KMS-11 (cell line): ENCODE data around the gene COG4.

ENCODE experiments used
- H2AFZ ChIP-seq: fragments of 200-600 bp; sonication (generic); 2 replicates; pipeline ENCODE4 v1.6.1; 2016; ENCODE audit warnings: antibody characterized with exemption, mixed run types, low read depth
- H3K27ac ChIP-seq: fragments of 200-600 bp; sonication (generic); 2 replicates; pipeline ENCODE4 v1.6.1; 2016; ENCODE audit warnings: mild to moderate bottlenecking, mixed run types
- H3K27me3 ChIP-seq: fragments of 200-600 bp; sonication (generic); 2 replicates; pipeline ENCODE4 v1.6.1; 2017; ENCODE audit warnings: mild to moderate bottlenecking, low read depth, mixed run types, moderate library complexity; ENCODE audit not compliant: insufficient read depth
- H3K36me3 ChIP-seq: fragments of 200-600 bp; sonication (generic); 2 replicates; pipeline ENCODE4 v1.6.1; 2017; ENCODE audit warnings: mild to moderate bottlenecking, mixed run types; ENCODE audit not compliant: insufficient read depth
- H3K4me1 ChIP-seq: fragments of 200-600 bp; sonication (generic); 2 replicates; pipeline ENCODE4 v1.6.1; 2016; ENCODE audit warnings: mild to moderate bottlenecking, low read depth, mixed run types; ENCODE audit not compliant: poor library complexity, severe bottlenecking
- H3K4me2 ChIP-seq: fragments of 200-600 bp; sonication (generic); 2 replicates; pipeline ENCODE4 v1.7.0; 2016; ENCODE audit warnings: mild to moderate bottlenecking, mixed run types
- H3K4me3 ChIP-seq: fragments of 200-600 bp; sonication (generic); IDR thresholded peaks from 2 replicates; pipeline ENCODE4 v1.6.1; 2017; ENCODE audit warnings: low read depth, low read length, mixed read lengths; ENCODE audit not compliant: insufficient read depth
- H3K79me2 ChIP-seq: fragments of 200-600 bp; sonication (generic); 2 replicates; pipeline ENCODE4 v1.6.1; 2016; ENCODE audit warnings: low read depth, mixed run types; ENCODE audit not compliant: insufficient read depth
- H3K9ac ChIP-seq: fragments of 200-600 bp; sonication (generic); 2 replicates; pipeline ENCODE4 v1.6.1; 2016; ENCODE audit warnings: mild to moderate bottlenecking, mixed run types
- H4K20me1 ChIP-seq: fragments of 200-600 bp; sonication (generic); 2 replicates; pipeline ENCODE4 v1.6.1; 2016; ENCODE audit warnings: mild to moderate bottlenecking, mixed run types; ENCODE audit not compliant: insufficient read depth
- TF ChIP-seq, protein P1 (sequence below): fragments of 200-600 bp; sonication (generic); conservative IDR thresholded peaks from 2 replicates; pipeline ENCODE4 v1.6.1; 2017; ENCODE audit warnings: low read depth, mild to moderate bottlenecking, antibody characterized with exemption, low read length, moderate library complexity, mixed read lengths

Gene COG4

DNA sequence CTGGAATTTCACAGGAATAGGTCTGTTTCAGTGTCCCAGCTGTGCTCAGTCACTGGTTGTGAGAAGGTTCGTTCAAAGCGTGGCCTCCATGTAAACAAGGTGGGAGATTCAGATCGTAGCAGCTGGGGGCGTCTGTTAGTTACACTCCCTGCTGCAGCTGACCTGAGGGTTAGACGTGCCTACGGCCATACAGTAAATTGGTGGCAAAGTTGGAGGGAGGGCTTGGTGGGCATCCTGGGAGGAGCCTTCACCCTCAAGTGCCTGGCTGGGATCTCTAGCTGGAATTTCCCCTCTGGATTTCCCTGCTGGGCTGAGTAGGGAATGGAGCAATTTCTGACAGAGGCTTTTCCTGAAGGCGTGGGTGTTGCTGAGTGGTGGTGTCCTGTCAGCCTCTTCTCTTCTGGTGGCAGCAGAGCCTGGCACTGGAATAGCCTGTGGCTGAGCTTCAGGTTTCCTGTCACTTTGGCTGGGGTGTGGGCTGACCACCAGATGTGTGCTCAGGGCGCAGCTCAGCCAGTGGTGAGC is 62.6 kb downstream of the COG4 start:
- Histone ChIP-seq H3K27ac (no peak overlapping the region), H4K20me1 (no peaks in the 10 kb centered on the region), H3K9ac (no peak overlapping the region), H3K79me2 (no peaks in the 10 kb centered on the region), H3K36me3 (no peaks in the 10 kb centered on the region), H3K4me3 (no peak overlapping the region), H3K4me1 (no peaks in the 10 kb centered on the region), H3K27me3 (no peaks in the 10 kb centered on the region), H2AFZ (no peak overlapping the region), H3K4me2 (no peak overlapping the region)
- TF ChIP-seq, protein P1, sequence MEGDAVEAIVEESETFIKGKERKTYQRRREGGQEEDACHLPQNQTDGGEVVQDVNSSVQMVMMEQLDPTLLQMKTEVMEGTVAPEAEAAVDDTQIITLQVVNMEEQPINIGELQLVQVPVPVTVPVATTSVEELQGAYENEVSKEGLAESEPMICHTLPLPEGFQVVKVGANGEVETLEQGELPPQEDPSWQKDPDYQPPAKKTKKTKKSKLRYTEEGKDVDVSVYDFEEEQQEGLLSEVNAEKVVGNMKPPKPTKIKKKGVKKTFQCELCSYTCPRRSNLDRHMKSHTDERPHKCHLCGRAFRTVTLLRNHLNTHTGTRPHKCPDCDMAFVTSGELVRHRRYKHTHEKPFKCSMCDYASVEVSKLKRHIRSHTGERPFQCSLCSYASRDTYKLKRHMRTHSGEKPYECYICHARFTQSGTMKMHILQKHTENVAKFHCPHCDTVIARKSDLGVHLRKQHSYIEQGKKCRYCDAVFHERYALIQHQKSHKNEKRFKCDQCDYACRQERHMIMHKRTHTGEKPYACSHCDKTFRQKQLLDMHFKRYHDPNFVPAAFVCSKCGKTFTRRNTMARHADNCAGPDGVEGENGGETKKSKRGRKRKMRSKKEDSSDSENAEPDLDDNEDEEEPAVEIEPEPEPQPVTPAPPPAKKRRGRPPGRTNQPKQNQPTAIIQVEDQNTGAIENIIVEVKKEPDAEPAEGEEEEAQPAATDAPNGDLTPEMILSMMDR, result no peak

DNA sequence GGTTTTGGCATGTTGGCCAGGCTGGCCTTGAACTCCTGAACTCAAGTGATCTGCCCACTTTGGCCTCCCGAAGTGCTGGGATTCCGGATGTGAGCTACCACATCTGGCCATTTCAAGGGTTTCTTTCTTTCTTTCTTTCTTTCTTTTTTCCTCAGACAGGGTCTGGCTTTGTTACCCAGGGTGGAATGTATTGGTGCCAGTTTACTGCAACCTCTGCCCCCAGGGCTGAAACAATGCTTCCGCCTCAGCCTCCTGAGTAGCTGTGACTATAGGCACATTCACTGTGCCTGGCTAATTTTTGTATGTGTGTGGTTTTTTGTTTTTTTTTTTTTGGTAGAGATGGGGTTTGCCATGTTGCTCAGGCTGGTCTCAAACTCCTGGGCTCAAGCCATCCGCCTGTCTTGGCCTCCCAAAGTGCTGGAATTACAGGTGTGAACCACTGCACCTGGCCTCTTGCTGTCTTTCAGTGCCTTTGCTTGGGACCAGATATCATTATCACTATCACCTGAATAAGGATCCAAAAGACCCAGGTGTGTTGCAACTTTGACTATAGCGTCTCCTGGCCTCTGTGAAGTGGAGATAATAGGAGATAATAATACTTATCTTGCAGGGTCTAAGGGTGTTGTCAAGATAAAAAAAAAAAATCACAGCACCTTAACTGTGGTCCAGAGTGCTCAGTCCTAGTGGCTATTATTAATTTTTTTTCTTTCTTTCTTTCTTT is 65.7 kb downstream of the COG4 start:
- no peak overlapping the region for H3K4me3 ChIP-seq
- H3K4me2 ChIP-seq, result no peak overlapping the region
- H2AFZ ChIP-seq, result no peak overlapping the region
- H3K36me3 ChIP-seq, result no peaks in the 10 kb centered on the region
- H4K20me1 ChIP-seq, result no peaks in the 10 kb centered on the region
- H3K27ac ChIP-seq, result no peak overlapping the region
- no peaks in the 10 kb centered on the region; the same call in 1 of the 2 replicates for H3K79me2 ChIP-seq
- H3K4me1 ChIP-seq, result peaks cover 13% of the 10 kb centered on the region
- no peaks in the 10 kb centered on the region for H3K27me3 ChIP-seq
- no peak overlapping the region for H3K9ac ChIP-seq
- TF ChIP-seq, protein P1, result no peak

DNA sequence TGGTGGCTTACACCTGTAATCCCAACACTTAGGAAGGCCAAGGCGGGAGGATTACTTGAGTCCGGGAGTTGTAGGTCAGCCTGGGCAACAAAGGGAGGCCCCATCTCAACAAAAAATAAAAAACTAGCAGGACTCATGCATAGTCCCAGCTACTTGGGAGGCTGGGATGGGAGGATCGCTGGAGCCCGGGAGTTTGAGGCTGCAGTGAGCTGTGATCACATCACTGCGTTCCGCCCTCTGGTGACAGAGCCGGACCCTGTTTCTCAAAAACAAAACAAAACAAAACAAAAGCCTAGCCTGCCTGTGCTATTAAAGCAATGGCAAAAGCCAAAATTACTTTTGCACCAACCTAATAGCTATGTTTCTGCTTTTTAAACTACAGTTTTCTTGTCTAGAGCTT is 67.4 kb downstream of the COG4 start:
- no peaks in the 10 kb centered on the region; the same call in 1 of the 2 replicates for H3K79me2 ChIP-seq
- H3K4me3 ChIP-seq, result no peak overlapping the region
- TF ChIP-seq, protein P1, result no peak
- H3K27me3 ChIP-seq, result no peaks in the 10 kb centered on the region
- H3K9ac ChIP-seq, result no peak overlapping the region
- no peaks in the 10 kb centered on the region for H4K20me1 ChIP-seq
- H3K27ac ChIP-seq, result no peak overlapping the region
- H3K4me1 ChIP-seq, result peaks cover 13% of the 10 kb centered on the region
- no peak overlapping the region for H2AFZ ChIP-seq
- no peaks in the 10 kb centered on the region for H3K36me3 ChIP-seq
- H3K4me2 ChIP-seq, result no peak overlapping the region

DNA sequence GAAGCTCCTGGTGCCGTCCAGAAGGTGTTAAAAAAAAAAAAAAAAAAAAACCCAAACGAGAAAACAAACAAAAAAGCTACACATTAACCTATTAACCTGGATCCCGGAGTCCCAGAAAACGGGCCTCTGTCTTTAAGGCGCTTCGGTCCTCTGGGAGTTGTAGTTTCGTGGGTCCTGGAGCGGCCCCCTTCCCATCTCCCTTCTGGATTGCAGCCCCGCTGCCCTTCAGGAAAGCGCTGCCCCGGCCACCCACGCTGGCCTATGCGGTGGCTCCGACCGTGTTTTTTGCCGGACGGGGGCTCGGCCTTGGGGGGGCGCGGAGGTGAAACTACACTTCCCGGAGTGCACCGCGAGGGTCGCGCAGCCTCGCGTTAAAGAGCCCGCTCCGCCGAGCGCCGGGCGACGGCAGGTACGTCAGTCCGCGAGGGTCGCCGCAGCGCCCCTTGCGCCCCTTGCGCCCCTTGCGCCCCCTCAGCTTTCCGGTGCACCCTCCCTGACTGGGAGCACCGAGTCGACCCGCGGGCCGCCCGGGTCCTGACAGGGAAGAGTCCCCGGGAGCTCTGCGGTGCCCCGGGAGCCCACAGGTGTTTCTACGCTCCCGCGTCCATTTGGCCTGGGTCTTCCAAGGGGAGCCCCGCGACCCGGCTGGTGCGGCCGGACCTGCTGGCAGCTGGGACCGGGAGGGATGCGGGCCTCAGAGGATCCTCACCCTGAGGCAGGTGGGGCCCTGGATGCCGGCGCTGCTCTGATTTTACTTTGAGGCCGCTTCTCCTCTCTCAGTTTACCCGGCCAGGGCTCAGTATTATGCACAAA is 68.9 kb downstream of the COG4 start, which contains the start of gene FCSK:
Gene FCSK, plus strand, starts transcription at position 374 of the 813 bp plus-strand sequence. CDS start 8,596 bp downstream, outside the sequence.
- TF ChIP-seq, protein P1, result no peak

More for the DNA sequence above, 68.9 kb downstream of the COG4 start, which contains the start of gene FCSK:
- Histone ChIP-seq H3K4me1 (peaks cover 13% of the 10 kb centered on the region), H3K4me3 (no peak within 1 kb of the TSS), H3K27ac (peak within 1 kb of the TSS; percentile 83), H3K9ac (peak within 1 kb of the TSS; percentile 92), H3K36me3 (no peaks in the 10 kb centered on the region), H3K27me3 (no peaks in the 10 kb centered on the region), H3K4me2 (peak within 1 kb of the TSS; percentile 77), H2AFZ (peak within 1 kb of the TSS; percentile 97), H3K79me2 (no peaks in the 10 kb centered on the region; the same call in 1 of the 2 replicates), H4K20me1 (no peaks in the 10 kb centered on the region)
